ENCODE data around the gene COX20. TPM values are rescaled to one million over a fixed set of nuclear protein-coding genes. Genes with fewer than 3 reads are reported as not detected.

COX20 gene
- total RNA-seq, 1 experiment from 2014 or later: 38.0 TPM

DNA sequence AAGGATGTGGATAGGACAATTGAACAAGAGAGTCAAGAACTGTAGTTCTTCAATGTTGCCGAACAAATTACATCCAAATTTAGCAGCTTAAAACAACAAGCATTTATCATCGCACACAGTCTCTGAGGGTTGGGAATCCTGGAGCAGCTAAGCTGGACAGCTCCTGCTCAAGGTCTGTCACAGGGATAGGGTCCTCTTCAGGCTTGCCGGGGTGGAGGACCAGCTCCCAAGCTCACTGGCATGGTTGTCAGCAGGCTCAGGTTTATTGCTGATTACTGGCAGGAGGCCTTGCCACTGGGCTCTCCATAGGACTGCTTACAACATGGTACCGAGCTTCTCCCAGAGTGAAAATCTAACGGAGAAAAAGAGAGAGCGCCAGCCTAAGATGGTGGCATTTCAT lies 22.1 kb upstream of the COX20 start:
- H3K79me1 ChIP-seq (ENCODE audit: insufficient read depth, low read depth, low read length, poor library complexity, severe bottlenecking): peaks cover 7% of the 10 kb centered on the region
- H2AK5ac ChIP-seq (ENCODE audit: insufficient read length, low read length): no peak overlapping the region
- no peak overlapping the region for H3K18ac ChIP-seq (ENCODE audit: insufficient read length, low read depth, low read length)
- H3K23ac ChIP-seq (ENCODE audit: insufficient read length, low read depth, low read length): no peak overlapping the region
- whole genome bisulfite sequencing (ENCODE audit: extremely low coverage, insufficient read length, low lambda C conversion rate): no CpG with 5 or more reads among the region's 6 CpGs
- no peak overlapping the region for H3K56ac ChIP-seq (ENCODE audit: insufficient read length, low read depth, low read length)
- H4K91ac ChIP-seq (ENCODE audit: insufficient read length, low read depth, low read length): no peak overlapping the region
- H3K9me3 Mint-ChIP-seq: no peaks in the 10 kb centered on the region; a peak in 2 of 5 replicates
- no peak overlapping the region for H3K4me3 Mint-ChIP-seq
- H2BK120ac ChIP-seq (ENCODE audit: low read depth, low read length, poor library complexity, severe bottlenecking): no peak overlapping the region
- H3K14ac ChIP-seq (ENCODE audit: insufficient read depth, low read length): no peak overlapping the region
- H2BK5ac ChIP-seq (ENCODE audit: insufficient read length, low read length): no peak overlapping the region
- H3K4me2 ChIP-seq (ENCODE audit: insufficient read depth, insufficient read length, low read length): no peak overlapping the region
- no peak overlapping the region for H4K5ac ChIP-seq (ENCODE audit: insufficient read length, low read depth, low read length)
- H3K4me1 ChIP-seq (ENCODE audit: insufficient read depth, low read length): no peaks in the 10 kb centered on the region; the same call in 1 of the 2 replicates
- peak overlapping the region in 1 of 3 experiments; percentile 87; a peak in 1 of 7 replicates for H3K27ac Mint-ChIP-seq
- H3K36me3 Mint-ChIP-seq (ENCODE audit: insufficient read depth in 1 of 3, low read depth in 3 of 3): peaks cover 0 to 3% (median 0%) of the 10 kb centered on the region in 3 experiments; a peak in 3 of 7 replicates
- no peaks in the 10 kb centered on the region for H3K9me3 ChIP-seq (ENCODE audit: control insufficient read depth, low read depth, low read length)
- no peak overlapping the region for H2BK20ac ChIP-seq (ENCODE audit: low read depth, low read length, poor library complexity, severe bottlenecking)
- H3K27me3 ChIP-seq (ENCODE audit: insufficient read depth, low read length): no peaks in the 10 kb centered on the region
- H3K23me2 ChIP-seq (ENCODE audit: insufficient read length, low read depth, low read length, poor library complexity, severe bottlenecking): peaks cover 4% of the 10 kb centered on the region
- H2BK15ac ChIP-seq (ENCODE audit: low read depth, low read length): no peak overlapping the region
- TF ChIP-seq, protein P1, sequence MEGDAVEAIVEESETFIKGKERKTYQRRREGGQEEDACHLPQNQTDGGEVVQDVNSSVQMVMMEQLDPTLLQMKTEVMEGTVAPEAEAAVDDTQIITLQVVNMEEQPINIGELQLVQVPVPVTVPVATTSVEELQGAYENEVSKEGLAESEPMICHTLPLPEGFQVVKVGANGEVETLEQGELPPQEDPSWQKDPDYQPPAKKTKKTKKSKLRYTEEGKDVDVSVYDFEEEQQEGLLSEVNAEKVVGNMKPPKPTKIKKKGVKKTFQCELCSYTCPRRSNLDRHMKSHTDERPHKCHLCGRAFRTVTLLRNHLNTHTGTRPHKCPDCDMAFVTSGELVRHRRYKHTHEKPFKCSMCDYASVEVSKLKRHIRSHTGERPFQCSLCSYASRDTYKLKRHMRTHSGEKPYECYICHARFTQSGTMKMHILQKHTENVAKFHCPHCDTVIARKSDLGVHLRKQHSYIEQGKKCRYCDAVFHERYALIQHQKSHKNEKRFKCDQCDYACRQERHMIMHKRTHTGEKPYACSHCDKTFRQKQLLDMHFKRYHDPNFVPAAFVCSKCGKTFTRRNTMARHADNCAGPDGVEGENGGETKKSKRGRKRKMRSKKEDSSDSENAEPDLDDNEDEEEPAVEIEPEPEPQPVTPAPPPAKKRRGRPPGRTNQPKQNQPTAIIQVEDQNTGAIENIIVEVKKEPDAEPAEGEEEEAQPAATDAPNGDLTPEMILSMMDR (conservative IDR thresholded peaks at IDR 0.05): no peak
- H3K4me1 Mint-ChIP-seq: peaks cover 32 to 33% of the 10 kb centered on the region in 2 experiments
- no peak for DNase-seq
- H3K27ac ChIP-seq (ENCODE audit: insufficient read length, low read depth, low read length): no peak overlapping the region
- no peak overlapping the region for H3T11ph ChIP-seq (ENCODE audit: low read length)
- no peak overlapping the region for H3K4ac ChIP-seq (ENCODE audit: low read depth, low read length)
- H3K27me3 Mint-ChIP-seq (ENCODE audit: low read depth): no peaks in the 10 kb centered on the region
- H3K9ac ChIP-seq (ENCODE audit: extremely low read depth, insufficient read length, low read length): no peak overlapping the region
- H3K79me2 ChIP-seq (ENCODE audit: insufficient read depth, low read length): peaks cover 14% of the 10 kb centered on the region; the same call in 1 of the 2 replicates
- H2AFZ ChIP-seq (ENCODE audit: low read length): no peak overlapping the region
- H4K20me1 ChIP-seq (ENCODE audit: control insufficient read depth, insufficient read depth, insufficient read length): no peaks in the 10 kb centered on the region
- H2BK12ac ChIP-seq (ENCODE audit: insufficient read length, low read depth, low read length): no peak overlapping the region
- no peak overlapping the region for H4K8ac ChIP-seq (replicated peaks; ENCODE audit: insufficient read length, low read depth, low read length)

All from H9 (cell line).